ENCODE results near the gene FUS.
A peak's percentile ranks its signal among the peaks of the same experiment; 100 is the strongest.
"Not testable (repeated sequence)": the region's sequence is repeated elsewhere in the genome, so short reads cannot be mapped to it uniquely, and the experiment has no call there.

FUS gene

GRCh38 chr16:31179747-31180459 is at the start of gene FUS:
FUS (plus strand) TSS chr16:31180139; CDS start chr16:31180215, 76 bp downstream.
- peak; percentile 84 for DNase-seq

GRCh38 chr16:31130336-31130891 is 49.5 kb upstream of the FUS start:
- no peak for DNase-seq

GRCh38 chr16:31130899-31131298 is 49.0 kb upstream of the FUS start:
- no peak for DNase-seq

- no peak for DNase-seq
Measured at GRCh38 chr16:31131416-31131815, 48.5 kb upstream of the FUS start.

- no peak for DNase-seq
Measured at GRCh38 chr16:31131841-31132271, 48.1 kb upstream of the FUS start.

- no peak for DNase-seq
Measured at GRCh38 chr16:31132303-31132979, 47.5 kb upstream of the FUS start.

- DNase-seq = no peak
Measured at GRCh38 chr16:31133046-31133501, 46.9 kb upstream of the FUS start.

- DNase-seq = no peak
Measured at GRCh38 chr16:31134091-31134571, 45.8 kb upstream of the FUS start.

GRCh38 chr16:31134625-31135534 is 45.1 kb upstream of the FUS start:
- DNase-seq = no peak

- DNase-seq = no peak
Measured at GRCh38 chr16:31135535-31136286, 44.2 kb upstream of the FUS start, which contains the start of gene PRSS8. PRSS8 (minus strand) TSS chr16:31135727; CDS start chr16:31135498, 229 bp downstream.

GRCh38 chr16:31136287-31136662 is 43.7 kb upstream of the FUS start:
- DNase-seq = no peak

GRCh38 chr16:31136822-31137499 is 43.0 kb upstream of the FUS start:
- not testable (repeated sequence) for DNase-seq

GRCh38 chr16:31138621-31139578 is 41.0 kb upstream of the FUS start:
- DNase-seq = no peak

GRCh38 chr16:31141071-31141469 is 38.9 kb upstream of the FUS start:
- not testable (repeated sequence) for DNase-seq

- DNase-seq = peak; percentile 81
Measured at GRCh38 chr16:31141489-31142108, 38.3 kb upstream of the FUS start.

GRCh38 chr16:31142109-31143010 is 37.6 kb upstream of the FUS start:
- DNase-seq = peak; percentile 97

- no peak for DNase-seq
Measured at GRCh38 chr16:31143011-31143693, 36.8 kb upstream of the FUS start.

GRCh38 chr16:31143694-31144148 is 36.2 kb upstream of the FUS start:
- no peak for DNase-seq

Data from KG1 (cell line).